ENCODE results near the gene GALR1.

GALR1 gene

GRCh38 chr18:77321823-77322805 lies 72.5 kb downstream of the GALR1 start:
- DNase-seq: no peak

- no peak for DNase-seq
Observed at GRCh38 chr18:77323640-77324299, 74.1 kb downstream of the GALR1 start.

All from stimulated activated CD4-positive, alpha-beta T cell treated with anti-CD3 and anti-CD28 coated beads, Interleukin-4, amount 100 ng/mL, for 24 hours (primary cell).